ENCODE results near the gene GIGYF1. TPM values are rescaled to one million over a fixed set of nuclear protein-coding genes. Genes with fewer than 3 reads are reported as not detected.
A peak's percentile ranks its signal among the peaks of the same experiment; 100 is the strongest.

Gene GIGYF1
- total and polyA plus RNA-seq, 2 of the 13 experiments (the other 11 are each of a cell fraction or from before 2014, with no cell fraction given), result 7.6 to 16.1 TPM

DNA sequence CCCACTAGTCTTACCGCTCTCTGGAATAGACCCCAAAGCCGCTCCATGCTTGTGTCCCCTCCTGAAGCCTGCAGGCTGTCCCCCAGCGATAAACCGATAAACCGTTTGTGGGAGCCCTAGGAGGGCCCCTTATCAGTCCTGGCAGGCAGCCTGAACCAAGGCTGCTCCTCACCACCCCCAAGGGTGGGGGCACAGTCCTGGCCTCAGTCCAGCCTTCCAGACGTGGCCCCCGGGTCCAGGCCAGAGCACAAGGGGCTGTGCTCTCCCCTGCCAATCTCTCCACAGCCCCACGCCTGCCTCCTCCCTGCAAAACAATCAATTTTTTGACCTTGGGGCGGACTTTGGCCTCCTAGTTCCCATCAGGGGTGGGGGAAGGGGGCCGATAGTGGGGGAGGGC lies 52.6 kb downstream of the GIGYF1 start, which contains the start of gene TFR2 (continued):
- TF ChIP-seq, protein P1, sequence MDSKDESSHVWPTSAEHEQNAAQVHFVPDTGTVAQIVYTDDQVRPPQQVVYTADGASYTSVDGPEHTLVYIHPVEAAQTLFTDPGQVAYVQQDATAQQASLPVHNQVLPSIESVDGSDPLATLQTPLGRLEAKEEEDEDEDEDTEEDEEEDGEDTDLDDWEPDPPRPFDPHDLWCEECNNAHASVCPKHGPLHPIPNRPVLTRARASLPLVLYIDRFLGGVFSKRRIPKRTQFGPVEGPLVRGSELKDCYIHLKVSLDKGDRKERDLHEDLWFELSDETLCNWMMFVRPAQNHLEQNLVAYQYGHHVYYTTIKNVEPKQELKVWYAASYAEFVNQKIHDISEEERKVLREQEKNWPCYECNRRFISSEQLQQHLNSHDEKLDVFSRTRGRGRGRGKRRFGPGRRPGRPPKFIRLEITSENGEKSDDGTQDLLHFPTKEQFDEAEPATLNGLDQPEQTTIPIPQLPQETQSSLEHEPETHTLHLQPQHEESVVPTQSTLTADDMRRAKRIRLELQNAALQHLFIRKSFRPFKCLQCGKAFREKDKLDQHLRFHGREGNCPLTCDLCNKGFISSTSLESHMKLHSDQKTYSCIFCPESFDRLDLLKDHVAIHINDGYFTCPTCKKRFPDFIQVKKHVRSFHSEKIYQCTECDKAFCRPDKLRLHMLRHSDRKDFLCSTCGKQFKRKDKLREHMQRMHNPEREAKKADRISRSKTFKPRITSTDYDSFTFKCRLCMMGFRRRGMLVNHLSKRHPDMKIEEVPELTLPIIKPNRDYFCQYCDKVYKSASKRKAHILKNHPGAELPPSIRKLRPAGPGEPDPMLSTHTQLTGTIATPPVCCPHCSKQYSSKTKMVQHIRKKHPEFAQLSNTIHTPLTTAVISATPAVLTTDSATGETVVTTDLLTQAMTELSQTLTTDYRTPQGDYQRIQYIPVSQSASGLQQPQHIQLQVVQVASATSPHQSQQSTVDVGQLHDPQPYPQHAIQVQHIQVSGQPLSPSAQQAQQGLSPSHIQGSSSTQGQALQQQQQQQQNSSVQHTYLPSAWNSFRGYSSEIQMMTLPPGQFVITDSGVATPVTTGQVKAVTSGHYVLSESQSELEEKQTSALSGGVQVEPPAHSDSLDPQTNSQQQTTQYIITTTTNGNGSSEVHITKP (CRISPR knock-in tag; IDR thresholded peaks at IDR 0.05; ENCODE audit: low read depth), result peak; percentile 80; the same call in 1 of the 2 replicates
- no peak for TF ChIP-seq JDP2 (CRISPR knock-in tag; IDR thresholded peaks at IDR 0.05; ENCODE audit: borderline replicate concordance)
- TF ChIP-seq REXO4 (CRISPR knock-in tag; IDR thresholded peaks at IDR 0.05; ENCODE audit: borderline replicate concordance), result no peak
- TF ChIP-seq CSRNP2 (CRISPR knock-in tag; conservative IDR thresholded peaks at IDR 0.05; ENCODE audit: low read depth), result no peak
- no peak for TF ChIP-seq PAF1 (CRISPR knock-in tag; IDR thresholded peaks at IDR 0.05)
- peak; percentile 31; the same call in 1 of the 2 replicates for TF ChIP-seq HINFP (CRISPR knock-in tag; IDR thresholded peaks at IDR 0.05; ENCODE audit: low read depth)
- TF ChIP-seq ZIK1 (CRISPR knock-in tag; IDR thresholded peaks at IDR 0.05; ENCODE audit: borderline replicate concordance, low read depth), result no peak
- 0 out of 2 replicates have a peak, but pooled peaks have one; percentile 31 for TF ChIP-seq NFYB (CRISPR knock-in tag; IDR thresholded peaks at IDR 0.05)
- no peak for TF ChIP-seq RORA (CRISPR knock-in tag; IDR thresholded peaks at IDR 0.05)
- TF ChIP-seq, protein P2, sequence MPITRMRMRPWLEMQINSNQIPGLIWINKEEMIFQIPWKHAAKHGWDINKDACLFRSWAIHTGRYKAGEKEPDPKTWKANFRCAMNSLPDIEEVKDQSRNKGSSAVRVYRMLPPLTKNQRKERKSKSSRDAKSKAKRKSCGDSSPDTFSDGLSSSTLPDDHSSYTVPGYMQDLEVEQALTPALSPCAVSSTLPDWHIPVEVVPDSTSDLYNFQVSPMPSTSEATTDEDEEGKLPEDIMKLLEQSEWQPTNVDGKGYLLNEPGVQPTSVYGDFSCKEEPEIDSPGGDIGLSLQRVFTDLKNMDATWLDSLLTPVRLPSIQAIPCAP (CRISPR knock-in tag; IDR thresholded peaks at IDR 0.05; ENCODE audit: low read depth), result no peak
- no peak for TF ChIP-seq ZNF766 (CRISPR knock-in tag; IDR thresholded peaks at IDR 0.05; ENCODE audit: borderline replicate concordance)
- peak; percentile 68 for TF ChIP-seq PBX2 (CRISPR knock-in tag; IDR thresholded peaks at IDR 0.05)
- peak; percentile 39; the same call in 1 of the 2 replicates for TF ChIP-seq ZGPAT (CRISPR knock-in tag; IDR thresholded peaks at IDR 0.05)
- TF ChIP-seq EEA1 (CRISPR knock-in tag; IDR thresholded peaks at IDR 0.05; ENCODE audit: borderline replicate concordance), result no peak
- no peak for TF ChIP-seq AGO2 (optimal IDR thresholded peaks at IDR 0.05; ENCODE audit: low read depth, low read length)
- no peak for TF ChIP-seq SRF (IDR thresholded peaks at IDR 0.05; ENCODE audit: low read depth, low read length)
- no peak for TF ChIP-seq ZBTB38 (CRISPR knock-in tag; IDR thresholded peaks at IDR 0.05)
- TF ChIP-seq ZNF720 (CRISPR knock-in tag; IDR thresholded peaks at IDR 0.05), result no peak

Data from HepG2 (cell line).